ENCODE results near the gene POM121. TPM values are rescaled to one million over a fixed set of nuclear protein-coding genes. Genes with fewer than 3 reads are reported as not detected.
A peak's percentile ranks its signal among the peaks of the same experiment; 100 is the strongest.
"Not testable (repeated sequence)": the region's sequence is repeated elsewhere in the genome, so short reads cannot be mapped to it uniquely, and the experiment has no call there.

Gene POM121
- total RNA-seq, 1 experiment from 2014 or later = 79.0 TPM

GRCh38 chr7:72904740-72905139 is 20.2 kb upstream of the POM121 start:
- H3K27ac ChIP-seq (ENCODE audit: insufficient read length, low read depth, low read length); H3K4ac ChIP-seq (ENCODE audit: low read depth, low read length); DNase-seq; H2BK5ac ChIP-seq (ENCODE audit: insufficient read length, low read length); H3K56ac ChIP-seq (ENCODE audit: insufficient read length, low read depth, low read length); H2BK15ac ChIP-seq (ENCODE audit: low read depth, low read length); H4K20me1 ChIP-seq (ENCODE audit: control insufficient read depth, insufficient read depth, insufficient read length); H4K5ac ChIP-seq (ENCODE audit: insufficient read length, low read depth, low read length); H3K4me3 Mint-ChIP-seq; H2BK120ac ChIP-seq (ENCODE audit: low read depth, low read length, poor library complexity, severe bottlenecking); H3K18ac ChIP-seq (ENCODE audit: insufficient read length, low read depth, low read length); H3K79me1 ChIP-seq (ENCODE audit: insufficient read depth, low read depth, low read length, poor library complexity, severe bottlenecking); H3K23me2 ChIP-seq (ENCODE audit: insufficient read length, low read depth, low read length, poor library complexity, severe bottlenecking); H3K9ac ChIP-seq (ENCODE audit: extremely low read depth, insufficient read length, low read length); H3T11ph ChIP-seq (ENCODE audit: low read length); H4K91ac ChIP-seq (ENCODE audit: insufficient read length, low read depth, low read length); H3K4me2 ChIP-seq (ENCODE audit: insufficient read depth, insufficient read length, low read length); H4K8ac ChIP-seq (replicated peaks; ENCODE audit: insufficient read length, low read depth, low read length); H3K9me3 ChIP-seq (ENCODE audit: control insufficient read depth, low read depth, low read length); H2BK20ac ChIP-seq (ENCODE audit: low read depth, low read length, poor library complexity, severe bottlenecking); H3K14ac ChIP-seq (ENCODE audit: insufficient read depth, low read length); H3K27me3 Mint-ChIP-seq (ENCODE audit: low read depth); H3K4me1 ChIP-seq (ENCODE audit: insufficient read depth, low read length); H2BK12ac ChIP-seq (ENCODE audit: insufficient read length, low read depth, low read length); H2AK5ac ChIP-seq (ENCODE audit: insufficient read length, low read length); H2AFZ ChIP-seq (ENCODE audit: low read length); H3K79me2 ChIP-seq (ENCODE audit: insufficient read depth, low read length); H3K23ac ChIP-seq (ENCODE audit: insufficient read length, low read depth, low read length); H3K27me3 ChIP-seq (ENCODE audit: insufficient read depth, low read length): not testable (repeated sequence)
- Mint-ChIP-seq H3K4me1 (peaks cover 26% of the 10 kb centered on the region in 2 experiments), H3K27ac (peak overlapping the region; percentile 56 to 87 (median 73); a peak in 6 of 7 replicates), H3K36me3 (ENCODE audit: insufficient read depth in 1 of 3, low read depth in 3 of 3) (peaks cover 40 to 71% (median 47%) of the 10 kb centered on the region in 3 experiments), H3K9me3 (peaks cover 2 to 12% of the 10 kb centered on the region in 2 experiments)
- no CpG with 5 or more reads among the region's 6 CpGs for WGBS (ENCODE audit: extremely low coverage, insufficient read length, low lambda C conversion rate)

GRCh38 chr7:72908422-72908821 is 16.5 kb upstream of the POM121 start:
- not testable (repeated sequence) for H4K20me1 ChIP-seq (ENCODE audit: control insufficient read depth, insufficient read depth, insufficient read length); H2BK15ac ChIP-seq (ENCODE audit: low read depth, low read length); H3K4ac ChIP-seq (ENCODE audit: low read depth, low read length); H3K56ac ChIP-seq (ENCODE audit: insufficient read length, low read depth, low read length); H3K9me3 Mint-ChIP-seq; H3K27me3 Mint-ChIP-seq (ENCODE audit: low read depth); H3K27me3 ChIP-seq (ENCODE audit: insufficient read depth, low read length); H3K9me3 ChIP-seq (ENCODE audit: control insufficient read depth, low read depth, low read length); H4K8ac ChIP-seq (replicated peaks; ENCODE audit: insufficient read length, low read depth, low read length); DNase-seq; H4K5ac ChIP-seq (ENCODE audit: insufficient read length, low read depth, low read length); H2BK120ac ChIP-seq (ENCODE audit: low read depth, low read length, poor library complexity, severe bottlenecking); H2AK5ac ChIP-seq (ENCODE audit: insufficient read length, low read length); H3K23ac ChIP-seq (ENCODE audit: insufficient read length, low read depth, low read length); H3K18ac ChIP-seq (ENCODE audit: insufficient read length, low read depth, low read length); H2AFZ ChIP-seq (ENCODE audit: low read length); H3K23me2 ChIP-seq (ENCODE audit: insufficient read length, low read depth, low read length, poor library complexity, severe bottlenecking); H3T11ph ChIP-seq (ENCODE audit: low read length); H3K4me1 ChIP-seq (ENCODE audit: insufficient read depth, low read length); H3K79me2 ChIP-seq (ENCODE audit: insufficient read depth, low read length); H3K27ac ChIP-seq (ENCODE audit: insufficient read length, low read depth, low read length); H3K14ac ChIP-seq (ENCODE audit: insufficient read depth, low read length); H2BK12ac ChIP-seq (ENCODE audit: insufficient read length, low read depth, low read length); H3K79me1 ChIP-seq (ENCODE audit: insufficient read depth, low read depth, low read length, poor library complexity, severe bottlenecking); H3K9ac ChIP-seq (ENCODE audit: extremely low read depth, insufficient read length, low read length); H2BK5ac ChIP-seq (ENCODE audit: insufficient read length, low read length); H4K91ac ChIP-seq (ENCODE audit: insufficient read length, low read depth, low read length); H2BK20ac ChIP-seq (ENCODE audit: low read depth, low read length, poor library complexity, severe bottlenecking); H3K4me2 ChIP-seq (ENCODE audit: insufficient read depth, insufficient read length, low read length)
- Mint-ChIP-seq H3K4me3 (peak overlapping the region; percentile 21 to 41; a peak in 3 of 5 replicates), H3K36me3 (ENCODE audit: insufficient read depth in 1 of 3, low read depth in 3 of 3) (peaks cover 27 to 58% (median 38%) of the 10 kb centered on the region in 3 experiments), H3K4me1 (peaks cover 26 to 31% of the 10 kb centered on the region in 2 experiments), H3K27ac (peak overlapping the region; percentile 61 to 99 (median 81); a peak in 6 of 7 replicates)
- no CpG with 5 or more reads among the region's 10 CpGs for WGBS (ENCODE audit: extremely low coverage, insufficient read length, low lambda C conversion rate)
